Right lobe of liver (tissue), 4 donors: Measurements from ENCODE around the gene NXPH2.

ENCODE experiments used
- CTCF ChIP-seq, 4 donors: fragments of 200-600 bp in 3 of 4; fragments of 450-650 bp in 1 of 4; IDR thresholded peaks; one replicate each; pipeline versions ENCODE4 v1.5.1 to v1.8.0; 2016 to 2022; ENCODE audit warnings: antibody characterized with exemption in 4 of 4, mild to moderate bottlenecking in 2 of 4
- POLR2A ChIP-seq: fragments of 450-650 bp; IDR thresholded peaks from one replicate; pipeline ENCODE4 v1.6.1; 2017; ENCODE audit warnings: antibody characterized with exemption, mild to moderate bottlenecking
- donor health status: DM: no; HTN: no; CAD: no.
- donor health status: DM: no; HTN: no; CAD: no.
- donor health status: DM: no; HTN: yes; CAD: no.

- TF ChIP-seq CTCF (IDR thresholded peaks at IDR 0.05) (no peak), POLR2A (no peak)
Measured at GRCh38 chr2:138780446-138780880, 273 bp upstream of the NXPH2 start.
